NCI-H1417 treated with DMSO at 0.1 percent for 48 hours (cell line): ENCODE data around the gene TAS2R19.
"Not testable (repeated sequence)": the region's sequence is repeated elsewhere in the genome, so short reads cannot be mapped to it uniquely, and the experiment has no call there.

Experiments used
- DNase-seq: peaks from one replicate; lab custom pipeline; 2025; lab: John Stamatoyannopoulos, UW

The TAS2R19 gene, protein sequence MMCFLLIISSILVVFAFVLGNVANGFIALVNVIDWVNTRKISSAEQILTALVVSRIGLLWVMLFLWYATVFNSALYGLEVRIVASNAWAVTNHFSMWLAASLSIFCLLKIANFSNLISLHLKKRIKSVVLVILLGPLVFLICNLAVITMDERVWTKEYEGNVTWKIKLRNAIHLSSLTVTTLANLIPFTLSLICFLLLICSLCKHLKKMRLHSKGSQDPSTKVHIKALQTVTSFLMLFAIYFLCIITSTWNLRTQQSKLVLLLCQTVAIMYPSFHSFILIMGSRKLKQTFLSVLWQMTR

DNA sequence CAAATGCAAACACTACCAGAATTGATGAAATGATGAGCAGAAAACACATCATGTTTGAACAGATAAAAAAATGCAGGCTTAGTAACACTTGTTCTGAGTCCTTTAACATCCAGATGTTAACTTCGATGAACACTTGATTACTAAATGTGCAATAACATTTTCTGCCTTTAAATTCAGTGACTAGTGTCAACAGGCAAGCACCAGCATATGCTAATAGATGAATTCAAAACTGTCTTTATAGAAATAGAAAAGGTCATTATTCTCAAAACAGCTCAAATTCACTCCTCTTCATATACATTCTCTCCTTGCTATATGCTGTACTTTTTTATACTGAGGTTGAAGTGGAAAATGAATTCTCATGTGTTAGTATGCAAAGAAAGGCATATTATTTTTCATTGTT, at the start of gene TAS2R19:
Gene TAS2R19 (minus strand): TSS at position 101 of the 400 bp plus-strand sequence. CDS start 49 bp downstream, at position 52.
- DNase-seq: no peak

DNA sequence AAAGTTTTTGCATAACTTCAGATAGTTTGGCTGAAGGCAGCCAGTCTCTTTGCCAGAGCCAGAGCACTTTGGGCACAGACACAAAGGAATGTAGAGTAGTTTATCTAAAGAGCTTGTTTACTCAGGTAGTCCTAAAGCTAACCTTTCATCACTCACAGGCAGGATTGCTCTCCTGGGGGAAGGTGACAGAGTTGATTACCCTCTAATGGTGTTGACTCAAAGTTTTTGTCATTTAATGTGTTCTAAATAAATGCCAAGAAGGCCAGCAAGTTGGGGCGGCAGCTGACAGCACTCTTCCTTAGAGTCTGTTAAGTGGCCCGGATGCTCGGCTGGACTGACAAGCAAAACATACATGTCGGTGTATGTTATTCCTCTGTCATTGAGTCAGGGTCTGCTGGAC, 49.0 kb upstream of the TAS2R19 start:
- no peak for DNase-seq

DNA sequence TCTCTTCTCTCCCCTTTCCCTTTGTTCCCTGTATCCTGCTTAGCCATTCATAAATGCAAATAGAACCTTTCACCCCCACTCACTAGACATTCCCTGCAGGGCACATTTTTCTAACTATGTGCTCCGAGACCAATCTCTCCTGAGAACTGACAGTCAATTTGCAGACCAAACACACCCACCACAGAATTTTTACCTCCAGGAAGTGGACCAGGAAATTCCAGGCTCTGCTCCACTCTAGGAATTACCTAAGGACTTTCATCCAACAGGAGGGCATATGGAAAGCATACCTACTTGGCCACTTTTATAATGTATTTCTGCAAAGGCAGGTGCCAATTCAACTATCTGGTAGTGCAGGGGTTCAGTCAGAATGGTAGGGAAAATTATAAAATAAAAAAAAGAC, 48.6 kb upstream of the TAS2R19 start:
- DNase-seq: no peak

DNA sequence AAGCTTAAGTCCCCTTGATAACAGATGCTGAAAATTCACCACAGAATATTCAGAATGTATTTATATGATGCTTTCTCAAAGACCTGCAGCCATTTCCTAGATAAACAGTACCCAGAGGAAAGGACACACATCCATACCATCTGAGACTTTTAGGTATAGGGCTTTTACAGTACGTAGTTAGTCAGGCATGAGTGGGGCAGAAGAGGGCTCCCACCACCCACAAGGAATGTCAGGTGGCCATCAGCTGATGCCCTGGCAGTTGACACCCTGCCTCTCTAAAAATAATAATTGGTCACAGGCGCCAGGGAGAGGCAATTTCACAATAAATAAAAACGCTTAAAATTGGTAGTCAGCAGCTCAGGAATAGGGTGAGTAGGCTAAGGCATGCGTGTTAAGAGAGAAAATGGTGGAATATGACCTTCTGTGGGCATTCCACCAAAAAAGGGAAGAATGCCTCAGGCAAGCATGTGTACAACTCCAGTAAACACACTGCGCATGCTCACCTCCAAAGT, 47.5 kb upstream of the TAS2R19 start:
- no peak for DNase-seq

DNA sequence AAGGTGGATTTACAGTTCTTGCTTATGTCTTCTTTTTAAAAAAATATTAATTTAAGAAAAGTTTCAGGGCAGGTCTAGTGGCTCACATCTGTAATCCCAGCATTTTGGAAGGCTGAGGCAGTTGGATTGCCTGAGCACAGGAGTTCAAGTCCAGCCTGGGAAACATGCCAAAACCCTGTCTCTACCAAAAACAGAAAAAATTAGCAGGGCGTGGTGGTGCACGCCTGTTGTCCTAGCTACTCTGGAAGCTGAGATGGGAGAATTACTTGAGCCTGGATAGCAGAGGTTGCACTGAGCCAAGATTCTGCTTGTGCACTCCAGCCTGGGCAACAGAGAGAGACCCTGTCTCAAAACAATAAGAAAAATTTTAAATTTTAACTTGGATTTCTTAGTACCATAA, 45.1 kb upstream of the TAS2R19 start:
- no peak for DNase-seq

DNA sequence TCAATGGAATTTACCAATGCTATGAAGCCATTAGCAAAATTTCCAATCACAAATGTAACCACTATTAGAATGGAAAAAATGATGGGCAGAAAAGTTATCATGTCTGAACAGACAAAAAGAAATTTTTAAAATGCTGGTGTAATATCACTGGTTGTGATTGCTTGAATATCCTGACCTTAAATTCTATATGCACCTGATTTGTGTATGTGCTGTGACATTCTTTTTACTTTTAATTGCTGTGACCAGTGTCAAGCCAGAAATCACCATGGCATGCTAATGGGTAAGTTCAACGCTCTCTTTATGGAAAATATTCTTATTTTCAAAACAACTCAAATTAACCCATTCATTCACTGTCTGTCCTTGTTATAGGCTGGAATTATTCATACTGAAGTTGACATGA, 39.8 kb upstream of the TAS2R19 start, which contains the start of gene TAS2R46:
Gene TAS2R46 (minus strand): TSS at position 101 of the 400 bp plus-strand sequence. CDS start 0 bp downstream, at position 101.
- DNase-seq: not testable (repeated sequence)

DNA sequence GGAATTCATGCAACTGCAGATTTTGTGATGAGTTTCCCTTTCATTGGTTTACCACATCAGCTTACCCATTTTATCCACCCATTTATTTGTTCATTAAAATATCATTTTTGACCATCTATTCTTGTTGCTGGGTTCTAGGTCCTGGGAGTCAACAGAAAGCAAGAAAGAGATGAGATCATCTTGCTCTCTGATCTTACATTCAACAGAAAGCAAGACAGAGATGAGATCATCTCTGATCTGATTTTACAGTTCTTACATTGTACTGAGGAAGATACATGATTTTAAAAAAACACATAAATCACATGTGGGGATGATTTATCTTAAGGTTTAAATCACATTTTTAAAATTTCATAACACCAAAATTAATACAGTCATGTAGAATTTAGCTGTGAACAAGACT, 37.4 kb upstream of the TAS2R19 start:
- no peak for DNase-seq

DNA sequence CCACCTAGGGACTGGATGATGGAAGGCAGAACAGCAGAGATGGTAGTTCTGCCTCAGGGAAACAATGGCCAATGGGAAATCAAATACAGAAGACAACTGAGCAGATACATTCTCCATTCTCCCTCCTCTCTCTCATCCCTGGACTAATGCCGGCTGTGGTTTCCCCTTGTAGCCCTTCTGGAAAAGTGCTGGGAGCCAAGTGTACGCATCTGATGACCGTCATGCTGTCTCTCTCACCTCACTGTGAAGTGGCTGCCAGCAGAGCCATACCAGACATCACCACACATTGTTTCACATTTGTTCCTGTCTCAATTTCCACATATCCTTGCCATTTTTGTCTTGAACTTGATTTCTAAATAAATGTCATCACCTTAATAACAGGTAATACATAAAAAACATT, 36.6 kb upstream of the TAS2R19 start:
- no peak for DNase-seq

DNA sequence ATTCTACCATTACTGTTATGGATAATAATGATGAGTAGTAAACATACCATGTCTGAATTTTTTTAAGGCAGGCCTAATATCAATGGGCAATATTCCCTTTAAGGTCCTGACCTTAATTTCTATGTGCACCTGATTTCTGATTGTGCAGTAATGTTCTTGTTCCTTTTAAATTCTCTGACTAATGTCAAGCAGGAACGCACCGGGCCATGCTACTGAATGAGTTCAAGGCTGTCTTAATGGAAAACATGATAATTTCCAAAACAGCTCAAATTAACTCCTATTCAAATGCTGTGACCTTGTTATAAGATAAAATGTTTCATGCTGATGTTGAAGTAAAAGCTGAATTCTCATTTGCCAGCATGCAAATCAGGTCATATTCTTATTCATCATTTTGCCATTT, 32.9 kb upstream of the TAS2R19 start:
- no peak for DNase-seq

DNA sequence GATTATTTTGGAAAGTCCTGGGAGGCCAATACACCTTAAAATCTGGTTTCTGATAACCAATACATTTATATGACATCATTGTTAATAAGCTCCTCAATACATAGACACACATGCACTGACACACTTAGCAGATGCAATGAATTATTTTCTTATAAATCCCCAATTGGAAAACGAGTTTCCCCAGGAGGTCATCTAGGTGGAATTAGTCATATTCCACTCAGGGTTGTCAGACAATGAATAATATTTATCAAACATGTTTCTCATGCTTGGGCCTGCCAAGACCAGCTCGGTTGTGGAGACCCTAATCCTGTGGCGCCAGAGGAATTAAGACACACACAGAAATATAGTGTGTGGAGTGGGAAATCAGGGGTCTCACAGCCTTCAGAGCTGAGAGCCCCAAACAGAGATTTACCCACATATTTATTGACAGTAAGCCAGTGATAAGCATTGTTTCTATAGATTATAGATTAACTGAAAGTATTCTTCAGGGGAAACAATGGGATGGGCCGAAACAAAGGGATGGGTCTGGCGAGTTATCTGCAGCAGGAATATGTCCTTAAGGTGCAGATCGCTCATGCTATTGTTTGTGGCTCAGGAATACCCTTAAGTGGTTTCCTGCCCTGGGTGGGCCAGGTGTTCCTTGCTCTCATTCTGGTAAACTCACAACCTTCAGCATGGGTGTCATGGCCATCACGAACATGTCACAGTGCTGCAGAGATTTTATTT, 27.5 kb upstream of the TAS2R19 start:
- not testable (repeated sequence) for DNase-seq

DNA sequence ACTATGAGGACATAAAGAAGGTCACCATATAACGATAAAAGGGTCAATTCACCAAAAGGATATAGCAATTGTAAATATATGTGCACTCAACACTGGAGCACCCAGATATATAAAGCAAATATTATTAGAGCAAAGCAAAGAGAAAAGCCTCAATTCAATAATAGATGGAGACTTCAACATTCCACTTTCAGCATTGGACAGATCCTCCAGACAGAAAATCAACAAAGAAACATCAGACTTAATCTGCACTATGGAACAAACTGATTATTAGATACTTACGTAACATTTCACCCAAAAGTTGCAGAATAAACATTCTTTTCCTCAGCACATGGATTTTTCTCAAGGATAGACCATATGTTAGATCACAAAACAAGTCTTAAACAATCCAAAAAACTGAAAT, 18.9 kb upstream of the TAS2R19 start:
- not testable (repeated sequence) for DNase-seq

DNA sequence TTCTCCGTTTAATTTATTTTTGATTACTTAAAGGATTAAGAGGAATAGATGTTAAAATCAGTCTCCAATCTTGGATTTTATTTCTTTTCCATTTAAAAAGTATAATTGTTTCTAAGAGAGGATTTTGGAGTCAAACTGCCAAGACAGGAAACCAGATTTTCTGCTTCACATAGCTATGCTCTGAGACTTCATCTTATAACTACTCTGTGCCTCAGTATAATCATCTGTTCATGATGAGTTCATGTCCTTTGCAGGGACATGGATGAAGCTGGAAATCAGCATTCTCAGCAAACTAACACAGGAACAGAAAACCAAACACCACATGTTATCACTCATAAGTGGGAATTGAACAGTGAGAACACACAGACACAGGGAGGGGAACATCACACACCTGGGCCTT, 17.7 kb upstream of the TAS2R19 start:
- DNase-seq: no peak

DNA sequence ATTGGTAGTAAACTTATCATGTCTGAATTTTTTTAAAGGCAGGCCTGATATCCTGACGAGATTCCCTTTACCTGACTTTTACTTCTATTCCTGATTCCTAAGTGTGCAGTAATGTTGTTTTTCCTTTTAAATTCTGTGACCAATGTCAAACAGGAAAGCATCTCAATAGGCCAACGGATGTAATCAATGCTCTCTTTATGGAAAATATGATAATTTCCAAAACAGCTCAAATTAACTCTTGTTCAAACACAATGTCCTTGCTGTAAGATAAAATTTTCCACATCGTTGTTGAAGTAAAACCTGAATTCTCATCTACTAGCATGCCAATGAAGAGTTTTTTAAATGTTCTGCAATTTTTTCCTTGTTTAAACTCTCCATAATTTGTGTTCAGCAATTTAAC, 16.8 kb upstream of the TAS2R19 start:
- no peak for DNase-seq

DNA sequence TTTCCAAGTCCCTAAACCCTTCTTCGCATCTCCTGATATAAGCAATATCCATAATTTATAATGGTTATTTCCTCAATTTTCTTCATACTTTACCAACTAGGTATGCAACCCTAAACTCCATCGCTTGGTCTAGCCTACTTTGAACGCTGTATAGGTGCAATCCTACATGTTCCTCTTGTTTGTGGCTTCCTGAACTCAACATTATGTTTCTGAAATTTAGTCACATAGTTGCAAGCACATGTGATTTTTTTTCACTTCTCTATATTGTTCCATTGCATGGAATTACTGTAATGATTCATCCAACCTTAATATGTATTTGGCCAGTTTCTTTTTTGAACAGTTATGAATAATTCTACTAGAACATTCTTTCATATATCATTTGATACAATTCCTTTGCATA, 11.5 kb upstream of the TAS2R19 start:
- DNase-seq: not testable (repeated sequence)

DNA sequence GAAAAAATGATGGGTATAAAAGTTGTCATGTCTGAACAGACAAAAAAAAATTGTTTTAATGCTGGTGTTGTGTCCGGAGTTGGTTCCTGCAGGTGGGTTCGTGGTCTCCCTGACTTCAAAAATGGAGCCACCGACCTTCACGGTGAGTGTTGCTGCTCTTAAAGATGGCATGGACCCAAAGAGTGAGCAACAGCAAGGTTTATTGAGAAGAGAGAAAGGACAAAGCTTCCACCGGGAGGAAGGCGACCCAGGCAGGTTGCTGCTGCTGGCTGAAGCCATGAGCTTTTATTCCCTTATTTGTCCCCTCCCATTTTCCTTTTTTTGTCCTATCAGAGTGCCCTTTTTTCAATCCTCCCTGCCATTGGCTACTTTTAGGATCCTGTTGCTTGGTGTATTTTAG, 8.9 kb upstream of the TAS2R19 start, which contains the start of gene TAS2R31:
Gene TAS2R31 (minus strand): TSS at position 101 of the 400 bp plus-strand sequence. CDS start 72 bp downstream, at position 29.
- DNase-seq: no peak

DNA sequence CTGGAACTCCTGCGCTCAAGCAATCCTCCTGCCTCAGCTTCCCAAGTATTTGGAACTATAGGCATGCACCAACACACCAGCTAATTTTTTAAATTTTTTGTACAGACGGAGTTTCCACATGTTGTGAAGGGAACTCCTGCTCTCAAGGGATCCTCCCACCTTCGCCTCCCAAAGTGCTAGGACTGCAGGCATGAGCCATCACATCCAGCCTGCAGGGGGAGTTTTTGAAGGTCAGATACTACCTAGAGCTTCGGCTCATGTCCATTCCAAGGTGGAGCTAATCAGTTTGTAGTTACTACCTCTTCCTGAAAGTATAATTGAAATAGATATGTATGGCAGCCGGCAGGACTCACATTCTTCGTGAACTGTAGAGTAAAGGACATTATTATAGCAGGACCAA, 3.7 kb upstream of the TAS2R19 start:
- no peak for DNase-seq

DNA sequence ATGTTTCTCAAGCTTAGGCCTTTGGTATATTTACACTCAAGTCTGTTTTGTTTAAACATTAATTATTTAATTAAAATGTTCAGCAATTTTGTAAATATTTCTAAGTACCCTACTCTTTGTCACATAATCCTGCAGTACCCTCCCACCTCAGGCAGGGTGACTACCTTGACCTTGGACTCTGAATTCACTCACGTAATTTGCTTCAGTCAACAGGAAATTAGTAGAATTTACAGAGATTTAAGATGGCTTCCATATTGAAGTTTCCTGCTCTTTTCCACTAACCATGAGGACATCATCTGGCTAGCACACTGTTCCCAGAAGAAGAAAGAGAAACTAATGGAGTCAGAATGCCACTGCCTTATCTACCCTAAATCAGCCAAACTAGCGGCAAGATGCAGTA, 967 bp upstream of the TAS2R19 start:
- no peak for DNase-seq

DNA sequence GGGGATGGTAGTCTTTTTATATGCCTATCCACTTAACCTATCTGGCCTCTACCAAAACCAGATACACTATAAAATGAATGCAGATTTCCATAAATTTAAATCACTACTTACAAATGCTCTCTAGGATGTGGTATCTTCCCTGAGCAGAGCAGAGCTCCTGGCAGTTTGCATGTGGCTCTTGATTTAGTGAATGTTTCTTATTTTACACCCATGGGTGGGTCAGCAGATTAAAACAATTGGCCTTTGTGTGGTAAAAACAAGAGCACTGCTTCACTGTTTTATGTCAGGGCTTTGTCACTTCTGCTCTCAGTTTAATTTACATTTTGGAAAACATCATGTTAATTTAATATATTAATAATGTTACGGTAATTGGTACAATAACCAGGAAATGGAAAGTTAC, 5.5 kb downstream of the TAS2R19 start:
- DNase-seq: no peak

DNA sequence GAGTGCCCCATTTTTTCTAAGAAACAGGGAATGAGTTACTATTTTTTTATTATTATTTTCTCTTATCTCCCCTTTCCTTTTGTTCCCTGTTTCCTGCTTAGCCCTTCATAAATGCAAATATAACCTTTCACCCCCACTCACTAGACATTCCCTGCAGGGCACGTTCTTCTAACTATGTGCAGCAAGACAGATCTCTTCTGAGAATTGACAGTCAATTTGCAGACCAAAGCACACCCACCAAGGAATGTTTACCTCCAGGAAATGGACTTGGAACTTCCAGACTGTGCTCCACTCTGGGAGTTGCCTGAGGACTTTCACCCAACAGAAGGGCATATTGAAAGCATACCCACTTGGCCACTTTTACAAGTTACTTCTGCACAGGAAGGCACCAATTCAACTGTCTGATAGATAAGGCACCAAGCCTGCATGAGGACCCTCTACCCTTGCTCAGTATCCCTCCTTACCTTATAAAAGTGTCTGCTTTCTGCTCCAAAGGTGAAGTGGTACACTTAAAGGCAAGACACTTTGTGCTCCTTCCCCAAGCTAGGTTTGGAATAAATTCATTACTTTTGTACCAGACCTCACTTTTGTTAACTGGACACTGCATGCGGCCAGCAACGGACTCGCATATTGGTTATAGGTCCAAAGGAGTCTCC, 6.5 kb downstream of the TAS2R19 start:
- no peak for DNase-seq

DNA sequence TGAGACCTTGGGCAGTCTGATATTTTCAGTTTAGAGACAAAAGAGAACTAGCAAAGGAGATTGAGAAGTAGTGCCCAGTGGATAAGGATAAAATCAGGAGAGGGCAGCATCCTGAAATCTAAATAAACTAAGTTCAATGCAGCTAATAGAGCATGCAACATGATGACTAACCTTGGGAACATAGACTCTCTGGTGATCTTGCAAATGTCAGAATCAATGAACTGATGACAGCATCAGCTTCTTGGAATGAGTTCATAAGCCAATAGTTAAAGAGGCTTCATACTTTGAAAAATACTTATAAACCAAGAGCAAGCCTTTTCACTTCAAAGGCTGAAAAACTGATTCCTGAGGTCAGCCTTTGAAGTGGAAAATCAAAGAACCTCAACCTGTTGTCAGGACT, 8.2 kb downstream of the TAS2R19 start:
- DNase-seq: no peak

DNA sequence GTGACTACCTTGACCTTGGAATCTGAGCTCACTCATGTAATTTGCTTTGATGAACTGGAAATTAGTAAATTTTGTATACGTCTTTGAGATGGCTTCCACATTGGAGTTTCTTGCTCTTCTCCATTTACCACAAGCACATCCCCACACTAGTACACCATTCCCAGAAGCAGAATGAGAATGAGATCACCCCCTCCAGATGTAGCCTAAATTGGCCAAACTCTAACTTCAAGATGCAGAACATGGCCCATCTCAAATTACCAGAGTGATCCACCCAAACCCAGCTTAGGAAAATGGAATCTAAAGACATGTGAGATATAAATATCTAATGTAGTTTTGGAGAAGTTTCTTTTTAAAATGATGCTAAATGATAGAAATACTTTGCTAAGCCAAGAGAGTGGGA, 14.8 kb downstream of the TAS2R19 start:
- no peak for DNase-seq

DNA sequence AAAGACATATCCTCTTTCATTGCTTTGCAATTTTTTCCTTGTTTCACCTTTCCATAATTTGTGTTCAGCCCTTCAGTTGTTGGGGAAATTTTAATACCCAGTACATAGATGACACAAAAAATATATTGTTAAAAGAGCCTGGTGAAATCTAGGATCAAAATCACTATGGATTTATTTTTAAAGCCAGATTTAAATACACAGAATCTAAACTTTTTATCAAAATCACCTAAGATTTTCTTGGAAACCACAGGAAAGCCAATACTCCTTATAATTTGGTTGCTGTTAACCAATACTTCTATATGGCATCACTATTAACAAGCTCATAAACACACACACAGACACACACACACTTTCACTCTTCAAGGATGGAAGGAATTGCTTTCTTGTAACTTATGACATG, 24.2 kb downstream of the TAS2R19 start, which contains the start of gene TAS2R20:
Gene TAS2R20 (minus strand): TSS at position 101 of the 400 bp plus-strand sequence. CDS start 429 bp downstream, outside the sequence.
- no peak for DNase-seq

DNA sequence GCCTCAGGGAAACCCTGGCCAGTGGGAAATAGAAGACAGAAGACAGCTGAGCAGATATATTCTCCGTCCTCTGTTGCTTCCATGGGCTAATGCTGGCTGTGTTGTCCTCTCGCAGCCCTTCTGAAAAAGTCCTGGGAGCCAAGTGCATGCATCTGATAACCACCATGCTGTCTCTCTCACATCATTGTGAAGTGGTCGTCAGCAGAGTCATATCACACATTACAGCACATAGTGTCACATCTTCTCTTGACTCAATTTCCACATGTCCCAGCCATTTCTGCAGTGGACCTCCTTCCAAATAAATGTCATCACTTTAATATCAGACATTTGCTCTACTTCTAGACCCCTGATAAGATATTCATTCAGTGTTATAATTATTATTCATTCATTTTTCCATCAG, 28.1 kb downstream of the TAS2R19 start:
- DNase-seq: no peak
